CD4-positive, alpha-beta T cell (primary cell): ENCODE measurements around the gene DGLUCY. TPM values are rescaled to one million over a fixed set of nuclear protein-coding genes. Genes with fewer than 3 reads are reported as not detected.

Source experiments
- ATAC-seq: fragments of 200-7000 bp; cut with Tn5 transposase; one replicate; pipeline ENCODE4 v1.10.0; 2022; ENCODE audit warnings: mild to moderate bottlenecking; ENCODE audit not compliant: poor library complexity
- CTCF ChIA-PET: fragments of 350-600 bp; sonication (Branson Sonifier 250); formaldehyde crosslinking; loops from one replicate; lab custom pipeline; 2021; ENCODE audit warnings: antibody characterized with exemption, inconsistent platforms; lab: Charles Lee
- POLR2A ChIA-PET: fragments of 350-600 bp; sonication (Branson Sonifier 250); formaldehyde crosslinking; loops from one replicate; lab custom pipeline; 2021; ENCODE audit warnings: antibody characterized with exemption, inconsistent platforms; lab: Charles Lee
- DNase-seq, 14 experiments: peaks; one replicate each; pipeline ENCODE4 v3.0.0-alpha.2; 2013 to 2020; ENCODE audit warnings: mixed read lengths in 2 of 14
- H3K27ac ChIP-seq, 2 donors: one replicate each; pipeline versions ENCODE4 v1.5.1 to v1.7.0; 2013; ENCODE audit warnings: low read length in 2 of 2, low read depth in 1 of 2, mild to moderate bottlenecking in 1 of 2
- H3K27me3 ChIP-seq, 2 experiments: 1 replicate in 1 of 2; 2 replicates in 1 of 2; pipeline versions ENCODE4 v1.6.1 to v1.7.0; 2013; ENCODE audit warnings: low read length in 2 of 2, control low read depth in 1 of 2, mild to moderate bottlenecking in 1 of 2, moderate library complexity in 1 of 2; ENCODE audit not compliant: insufficient read depth in 2 of 2, control insufficient read depth in 1 of 2
- H3K36me3 ChIP-seq: one replicate; pipeline ENCODE4 v1.6.1; 2013; ENCODE audit warnings: low read length, control low read depth; ENCODE audit not compliant: insufficient read depth
- H3K4me1 ChIP-seq: one replicate; pipeline ENCODE4 v1.6.1; 2013; ENCODE audit warnings: low read length, control low read depth; ENCODE audit not compliant: insufficient read depth
- H3K4me3 ChIP-seq: one replicate; pipeline ENCODE4 v1.5.1; 2013; ENCODE audit warnings: mild to moderate bottlenecking, low read length, moderate library complexity
- H3K9me3 ChIP-seq, 2 experiments: 1 replicate in 1 of 2; 2 replicates in 1 of 2; pipeline versions ENCODE4 v1.6.1 to v1.7.0; 2013; ENCODE audit warnings: low read length in 2 of 2, mild to moderate bottlenecking in 2 of 2, control low read depth in 1 of 2, moderate library complexity in 1 of 2; ENCODE audit not compliant: control insufficient read depth in 1 of 2, insufficient read depth in 1 of 2
- H3K27ac Mint-ChIP-seq: one replicate; pipeline ENCODE4 v1.8.0; 2020; ENCODE audit warnings: mixed read lengths
- H3K27me3 Mint-ChIP-seq: one replicate; pipeline ENCODE4 v1.8.0; 2021; ENCODE audit warnings: mixed read lengths
- H3K36me3 Mint-ChIP-seq: one replicate; pipeline ENCODE4 v1.8.0; 2021; ENCODE audit warnings: low read depth, mixed read lengths
- H3K4me1 Mint-ChIP-seq: one replicate; pipeline ENCODE4 v1.8.0; 2021; ENCODE audit warnings: low read depth, mixed read lengths
- H3K4me3 Mint-ChIP-seq: one replicate; pipeline ENCODE4 v1.8.0; 2020; ENCODE audit warnings: mild to moderate bottlenecking, mixed read lengths
- H3K9me3 Mint-ChIP-seq: one replicate; pipeline ENCODE4 v1.8.0; 2020; ENCODE audit warnings: mixed read lengths
- intact Hi-C, 2 experiments: fragments of 100-400 bp; cut with DNase I in 1 of 2; cut with micrococcal nuclease in 1 of 2; formaldehyde crosslinking; loops; one replicate each; pipeline versions ENCODE4 v1.15.1 to v1.9.0; 2023 to 2025; cut with DNase I, micrococcal nuclease
- total RNA-seq, 174 experiments: library from RNA in 2 of 174; stranded (reverse) in 2 of 174; gene quantifications; one replicate each; pipeline ENCODE4 v1.2.3 and lab custom pipeline; 2021 to 2026
- TF ChIP-seq, protein P1 (sequence below): fragments of 200-600 bp; IDR thresholded peaks from one replicate; pipeline ENCODE4 v1.8.0; 2022; ENCODE audit warnings: antibody characterized with exemption, mild to moderate bottlenecking

DGLUCY gene
- total RNA-seq, 2 experiments from 2014 or later: 33.0 to 34.9 TPM

DNA sequence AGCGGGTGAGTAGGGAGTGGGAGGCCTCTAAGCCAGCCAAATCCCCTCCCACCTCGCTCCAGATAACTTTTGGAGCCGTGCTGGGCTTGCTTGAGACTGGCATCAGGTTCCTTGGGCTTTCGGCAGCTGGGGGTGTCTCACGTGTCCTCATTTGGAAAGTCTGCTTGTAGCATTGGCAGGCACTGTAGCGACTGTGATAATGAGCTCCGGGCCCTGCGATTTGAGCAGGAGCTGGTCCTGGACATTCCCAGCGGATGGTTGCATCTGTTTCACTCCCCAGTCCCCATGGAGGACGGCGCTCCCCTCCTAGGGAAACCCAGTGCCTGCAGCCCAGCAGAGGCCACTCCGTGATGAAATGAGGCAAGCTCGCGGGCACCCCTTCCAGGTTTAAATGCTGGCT is 49.4 kb downstream of the DGLUCY start:
- H3K4me3 Mint-ChIP-seq: no peak overlapping the region
- no peaks in the 10 kb centered on the region for H3K4me1 Mint-ChIP-seq
- H3K27ac Mint-ChIP-seq: no peak overlapping the region
- ATAC-seq (no peak), DNase-seq (no peak)
- CTCF ChIA-PET: no interaction called here
- intact Hi-C loops: no loop called here
- no peaks in the 10 kb centered on the region for H3K27me3 Mint-ChIP-seq
- Histone ChIP-seq H3K27me3 (no peaks in the 10 kb centered on the region), H3K9me3 (no peaks in the 10 kb centered on the region), H3K27ac (no peak overlapping the region), H3K4me3 (no peak overlapping the region), H3K4me1 (no peaks in the 10 kb centered on the region), H3K36me3 (peaks cover 90% of the 10 kb centered on the region)
- no peaks in the 10 kb centered on the region for H3K9me3 Mint-ChIP-seq
- TF ChIP-seq, protein P1, sequence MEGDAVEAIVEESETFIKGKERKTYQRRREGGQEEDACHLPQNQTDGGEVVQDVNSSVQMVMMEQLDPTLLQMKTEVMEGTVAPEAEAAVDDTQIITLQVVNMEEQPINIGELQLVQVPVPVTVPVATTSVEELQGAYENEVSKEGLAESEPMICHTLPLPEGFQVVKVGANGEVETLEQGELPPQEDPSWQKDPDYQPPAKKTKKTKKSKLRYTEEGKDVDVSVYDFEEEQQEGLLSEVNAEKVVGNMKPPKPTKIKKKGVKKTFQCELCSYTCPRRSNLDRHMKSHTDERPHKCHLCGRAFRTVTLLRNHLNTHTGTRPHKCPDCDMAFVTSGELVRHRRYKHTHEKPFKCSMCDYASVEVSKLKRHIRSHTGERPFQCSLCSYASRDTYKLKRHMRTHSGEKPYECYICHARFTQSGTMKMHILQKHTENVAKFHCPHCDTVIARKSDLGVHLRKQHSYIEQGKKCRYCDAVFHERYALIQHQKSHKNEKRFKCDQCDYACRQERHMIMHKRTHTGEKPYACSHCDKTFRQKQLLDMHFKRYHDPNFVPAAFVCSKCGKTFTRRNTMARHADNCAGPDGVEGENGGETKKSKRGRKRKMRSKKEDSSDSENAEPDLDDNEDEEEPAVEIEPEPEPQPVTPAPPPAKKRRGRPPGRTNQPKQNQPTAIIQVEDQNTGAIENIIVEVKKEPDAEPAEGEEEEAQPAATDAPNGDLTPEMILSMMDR: no peak
- POLR2A ChIA-PET: no interaction called here
- H3K36me3 Mint-ChIP-seq: peaks cover 73% of the 10 kb centered on the region

DNA sequence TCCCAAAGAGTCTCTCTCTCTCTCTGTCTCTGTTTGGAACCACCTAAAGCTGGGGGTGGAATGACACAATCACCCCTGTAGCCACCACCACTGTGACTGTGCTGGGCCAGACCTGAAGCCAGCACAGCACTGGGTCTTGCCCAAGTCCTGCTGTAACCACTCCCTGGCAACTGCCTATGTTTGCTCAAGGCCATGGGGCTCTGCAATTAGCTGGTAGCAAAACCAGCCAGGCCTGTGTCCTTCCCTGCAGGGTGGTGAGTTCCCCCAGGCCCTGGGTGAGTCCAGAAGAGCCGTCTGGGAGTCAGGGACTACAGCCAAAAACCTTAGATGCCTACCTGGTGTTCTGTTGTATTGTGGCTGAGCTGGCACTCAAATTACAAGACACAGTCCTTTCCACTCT is 50.8 kb downstream of the DGLUCY start:
- Mint-ChIP-seq H3K36me3 (peaks cover 75% of the 10 kb centered on the region), H3K4me1 (no peaks in the 10 kb centered on the region), H3K9me3 (no peaks in the 10 kb centered on the region), H3K27me3 (no peaks in the 10 kb centered on the region), H3K4me3 (no peak overlapping the region), H3K27ac (no peak overlapping the region)
- ChIA-PET CTCF (interaction anchor here (0.8 to 1.1 kb wide), 2 partner anchors 8 to 29 kb away, joined by 3 to 4 read pairs; no protein-coding TSS in a partner anchor), POLR2A (no interaction called here)
- Histone ChIP-seq H3K27ac (no peak overlapping the region), H3K9me3 (no peaks in the 10 kb centered on the region), H3K27me3 (no peaks in the 10 kb centered on the region), H3K4me3 (no peak overlapping the region), H3K4me1 (no peaks in the 10 kb centered on the region), H3K36me3 (peaks cover 88% of the 10 kb centered on the region)
- no peak for DNase-seq
- TF ChIP-seq, protein P1: no peak
- intact Hi-C loops: no loop called here
- no peak for ATAC-seq

DNA sequence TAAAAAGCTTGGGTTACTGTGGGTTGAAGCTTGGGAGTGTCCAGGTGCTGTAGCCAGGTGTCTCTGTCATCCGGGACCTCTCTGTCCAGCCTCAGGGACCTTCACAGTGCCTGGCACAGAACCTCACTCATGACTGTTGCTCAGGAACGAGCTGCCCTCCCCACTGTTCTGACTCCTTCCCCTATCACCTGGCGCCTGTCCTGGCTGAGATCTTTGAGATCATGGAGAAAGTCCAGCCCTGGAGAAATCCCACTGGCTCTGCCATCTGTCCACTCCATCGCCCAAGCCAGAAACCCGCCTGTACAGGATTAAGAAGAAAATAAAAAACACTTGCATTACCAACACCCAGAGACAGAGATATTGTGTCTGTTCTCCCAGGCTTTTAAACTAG is 53.5 kb downstream of the DGLUCY start:
- TF ChIP-seq, protein P1: no peak
- no peak overlapping the region for H3K4me3 ChIP-seq
- Mint-ChIP-seq H3K27me3 (no peaks in the 10 kb centered on the region), H3K9me3 (no peaks in the 10 kb centered on the region), H3K4me3 (no peak overlapping the region), H3K4me1 (no peaks in the 10 kb centered on the region), H3K27ac (no peak overlapping the region), H3K36me3 (peaks cover 70% of the 10 kb centered on the region)
- H3K36me3 ChIP-seq: peaks cover 84% of the 10 kb centered on the region
- ChIA-PET CTCF (no interaction called here), POLR2A (no interaction called here)
- H3K4me1 ChIP-seq: no peaks in the 10 kb centered on the region
- H3K27ac ChIP-seq: no peak overlapping the region
- ATAC-seq (no peak), DNase-seq (no peak)
- intact Hi-C loops: no loop called here
- H3K9me3 ChIP-seq: no peaks in the 10 kb centered on the region
- no peaks in the 10 kb centered on the region for H3K27me3 ChIP-seq
